GM12892 (cell line): Measurements from ENCODE around the gene DDX47.

Experiments used
- DNase-seq: peaks from one replicate; pipeline ENCODE4 v3.0.0; 2011; ENCODE audit not compliant: insufficient read length
- FAIRE-seq: peaks from 2 replicates; lab custom pipeline; 2011; peaks lifted over from hg19 to GRCh38; lab: Jason Lieb, UNC
- POLR2A ChIP-seq: IDR thresholded peaks from 2 replicates; pipeline ENCODE4 v1.6.1; 2011; ENCODE audit warnings: low read depth, low read length, control low read depth
- POLR2AphosphoS5 ChIP-seq: IDR thresholded peaks from 2 replicates; pipeline ENCODE4 v1.6.1; 2011; ENCODE audit warnings: low read depth, low read length, control low read depth
- TAF1 ChIP-seq: IDR thresholded peaks from 2 replicates; pipeline ENCODE4 v1.6.1; 2011; ENCODE audit warnings: low read depth, mild to moderate bottlenecking, control low read depth, low read length, borderline replicate concordance

The DDX47 gene

GRCh38 chr12:12786706-12787601 lies 26.2 kb upstream of the DDX47 start:
- peak; percentile 88 for DNase-seq
- FAIRE-seq = peak; percentile 85
- TF ChIP-seq TAF1 (peak; percentile 83), POLR2AphosphoS5 (peak; percentile 84), POLR2A (peak; percentile 88; the same call in 1 of the 2 replicates)

GRCh38 chr12:12788131-12788530 lies 25.0 kb upstream of the DDX47 start:
- no peak for TF ChIP-seq POLR2A
- TF ChIP-seq TAF1 = no peak
- no peak for TF ChIP-seq POLR2AphosphoS5
- DNase-seq = no peak
- FAIRE-seq = no peak

- TF ChIP-seq POLR2A (no peak), POLR2AphosphoS5 (no peak), TAF1 (no peak)
- FAIRE-seq (peak; percentile 75), DNase-seq (no peak)
Observed at GRCh38 chr12:12788675-12789368, 24.3 kb upstream of the DDX47 start.

GRCh38 chr12:12790956-12791355 lies 22.2 kb upstream of the DDX47 start:
- FAIRE-seq (no peak), DNase-seq (no peak)
- no peak for TF ChIP-seq POLR2AphosphoS5
- no peak for TF ChIP-seq POLR2A
- no peak for TF ChIP-seq TAF1

- DNase-seq (no peak), FAIRE-seq (no peak)
- TF ChIP-seq POLR2AphosphoS5 (no peak), TAF1 (no peak), POLR2A (no peak)
Observed at GRCh38 chr12:12791756-12792369, 21.3 kb upstream of the DDX47 start.

- FAIRE-seq (no peak), DNase-seq (no peak)
- TF ChIP-seq TAF1 = no peak
- TF ChIP-seq POLR2AphosphoS5 = no peak
- TF ChIP-seq POLR2A = no peak
Observed at GRCh38 chr12:12792421-12792820, 20.7 kb upstream of the DDX47 start.

GRCh38 chr12:12794686-12795085 lies 18.5 kb upstream of the DDX47 start:
- TF ChIP-seq TAF1 (no peak), POLR2A (no peak), POLR2AphosphoS5 (no peak)
- FAIRE-seq (no peak), DNase-seq (no peak)

GRCh38 chr12:12796171-12796570 lies 17.0 kb upstream of the DDX47 start:
- no peak for FAIRE-seq
- no peak for TF ChIP-seq POLR2AphosphoS5
- TF ChIP-seq TAF1 = no peak
- TF ChIP-seq POLR2A = no peak

GRCh38 chr12:12796928-12797793 lies 16.0 kb upstream of the DDX47 start:
- TF ChIP-seq TAF1 (no peak), POLR2A (no peak), POLR2AphosphoS5 (no peak)
- DNase-seq (no peak), FAIRE-seq (no peak)

More at GRCh38 chr12:12796171-12796570, 17.0 kb upstream of the DDX47 start:
- DNase-seq = no peak

GRCh38 chr12:12797794-12798152 lies 15.4 kb upstream of the DDX47 start:
- DNase-seq (no peak), FAIRE-seq (no peak)
- TF ChIP-seq POLR2AphosphoS5 = no peak
- TF ChIP-seq TAF1 = no peak
- TF ChIP-seq POLR2A = no peak

- DNase-seq (no peak), FAIRE-seq (no peak)
- TF ChIP-seq TAF1 (no peak), POLR2AphosphoS5 (no peak), POLR2A (no peak)
Observed at GRCh38 chr12:12798480-12798879, 14.7 kb upstream of the DDX47 start.
